Fibroblast of villous mesenchyme (primary cell): ENCODE data around the gene IFNA2. TPM values are rescaled to one million over a fixed set of nuclear protein-coding genes. Genes with fewer than 3 reads are reported as not detected.
A peak's percentile ranks its signal among the peaks of the same experiment; 100 is the strongest.

Experiments used
- DNase-seq: peaks from one replicate; pipeline ENCODE4 v3.0.0-alpha.2; 2010; ENCODE audit warnings: low read depth
- H3K4me3 ChIP-seq: 2 replicates; pipeline ENCODE4 v1.5.1; 2011; ENCODE audit warnings: low read depth, mild to moderate bottlenecking, low read length
- CTCF ChIP-seq: IDR thresholded peaks from 2 replicates; pipeline ENCODE4 v1.5.1; 2012; ENCODE audit warnings: low read depth, mild to moderate bottlenecking, low read length; ENCODE audit not compliant: insufficient read depth
- total RNA-seq: library from RNA; depleted of rRNA; stranded (reverse); fragments of >200 nt; gene quantifications from 2 replicates; pipeline ENCODE4 v1.2.3, GENCODE V29; 2012

Gene IFNA2
- total RNA-seq, 1 donor, result not detected

DNA sequence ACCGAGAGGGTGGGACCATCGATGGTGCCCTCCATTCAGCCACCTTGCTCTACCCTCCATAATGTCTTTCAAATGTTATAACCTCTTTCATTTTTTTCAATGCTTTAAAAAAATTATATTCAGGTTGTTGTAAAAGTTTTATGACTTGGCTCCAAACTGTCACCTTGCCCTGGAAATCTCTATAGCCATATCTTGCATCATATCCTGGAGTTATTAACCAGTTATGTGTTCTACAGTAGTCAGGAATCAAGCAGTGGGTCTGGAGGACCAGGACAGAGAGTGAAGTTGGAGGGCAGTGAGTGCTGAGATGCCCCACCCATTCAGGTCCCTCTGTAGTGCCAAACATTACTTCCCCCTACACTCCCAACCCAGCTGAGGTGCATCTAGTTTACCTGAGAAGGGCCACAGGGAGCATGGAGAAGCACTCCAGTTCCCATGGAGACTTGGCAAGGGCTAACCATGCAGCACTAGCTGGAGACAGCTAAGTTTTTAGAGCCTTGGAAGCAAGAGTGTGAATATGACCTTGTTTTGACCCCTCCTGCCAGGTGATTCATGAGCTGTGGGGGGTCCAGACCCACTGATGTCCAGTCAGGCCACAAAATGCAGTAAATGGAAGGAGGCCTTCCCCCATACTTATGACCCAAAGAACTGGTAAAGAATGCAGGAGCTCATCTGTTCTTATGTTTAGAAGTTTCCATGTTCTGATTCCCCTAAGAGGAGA, 29.2 kb upstream of the IFNA2 start:
- TF ChIP-seq CTCF, result no peak
- DNase-seq, result no peak

GRCh38 chr9:21413624-21414023, 28.4 kb upstream of the IFNA2 start:
- H3K4me3 ChIP-seq, result no peak overlapping the region
- TF ChIP-seq CTCF, result peak; percentile 49
- DNase-seq, result no peak

More for the DNA sequence above, 29.2 kb upstream of the IFNA2 start:
- no peak overlapping the region for H3K4me3 ChIP-seq

- TF ChIP-seq CTCF, result no peak
- no peak for DNase-seq
- H3K4me3 ChIP-seq, result no peak overlapping the region
Observed at GRCh38 chr9:21413151-21413550, 28.0 kb upstream of the IFNA2 start.

DNA sequence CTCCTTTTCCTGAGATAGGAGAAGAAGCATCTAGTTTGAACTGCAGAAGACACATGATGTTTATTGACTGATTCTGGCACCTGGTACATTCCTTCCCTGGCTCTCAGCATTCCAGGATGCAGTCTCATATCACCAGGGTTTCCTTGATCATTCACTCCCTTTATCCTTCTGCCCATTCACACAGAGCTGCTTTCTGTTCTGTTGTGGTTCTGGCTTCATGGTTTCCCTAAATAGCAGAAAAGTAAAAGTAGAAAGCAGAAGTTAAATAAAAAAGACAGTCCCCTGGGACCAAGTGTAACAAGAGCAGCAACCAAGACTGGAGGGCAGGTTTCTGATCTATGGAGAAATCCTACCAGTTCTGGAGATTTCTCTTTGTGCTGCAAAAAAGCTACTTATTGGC, 26.9 kb upstream of the IFNA2 start:
- TF ChIP-seq CTCF, result no peak
- DNase-seq, result no peak

DNA sequence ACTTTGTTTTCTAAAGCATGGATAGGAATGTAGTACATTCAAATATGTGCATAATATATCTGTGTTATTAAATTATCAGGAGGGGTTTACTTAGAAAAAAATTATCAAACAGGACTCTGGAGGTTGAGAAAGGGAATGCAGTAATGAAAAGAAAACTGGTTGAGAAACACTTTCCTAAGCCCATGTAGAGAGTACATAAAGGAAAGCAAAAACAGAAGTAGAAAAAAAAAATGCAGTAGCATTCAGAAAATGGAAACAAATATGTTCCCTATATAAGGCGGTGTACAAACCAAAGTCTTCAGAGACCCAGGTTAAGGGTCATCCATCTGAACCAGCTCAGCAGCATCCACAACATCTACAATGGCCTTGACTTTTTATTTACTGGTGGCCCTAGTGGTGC, 23.6 kb upstream of the IFNA2 start, which contains the start of gene IFNA8:
TSS of gene IFNA8 (plus strand) at position 301 of the 400 bp plus-strand sequence. CDS start at position 361, 60 bp downstream.
- no peak for TF ChIP-seq CTCF
- DNase-seq, result no peak
- no peak within 1 kb of the TSS for H3K4me3 ChIP-seq

More for the DNA sequence above, 26.9 kb upstream of the IFNA2 start:
- no peak overlapping the region for H3K4me3 ChIP-seq

DNA sequence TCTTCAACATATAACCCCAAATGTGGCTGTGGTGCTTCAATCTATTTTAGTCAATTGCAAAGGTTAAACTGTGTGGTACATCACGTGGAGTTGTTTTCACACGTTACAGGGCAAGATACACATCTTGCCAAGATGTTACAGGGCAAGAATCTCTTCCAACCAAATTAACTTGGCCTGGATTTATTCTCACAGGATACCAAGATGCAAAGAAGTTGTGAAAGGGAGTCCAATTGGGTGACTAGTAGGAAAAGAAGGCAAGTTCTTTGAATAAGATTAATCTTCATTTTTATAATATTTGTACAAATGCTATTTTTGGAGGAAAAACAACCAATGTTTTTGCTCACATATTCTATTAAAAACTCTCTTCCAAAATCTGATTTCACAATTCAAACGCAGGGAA, 18.9 kb upstream of the IFNA2 start:
- DNase-seq, result no peak
- no peak for TF ChIP-seq CTCF
- no peak overlapping the region for H3K4me3 ChIP-seq
